Vagina (tissue), 2 donors: ENCODE data around the gene HUNK. TPM values are rescaled to one million over a fixed set of nuclear protein-coding genes. Genes with fewer than 3 reads are reported as not detected.

Experiments
- DNase-seq, 2 donors: peaks; one replicate each; pipeline ENCODE4 v3.0.0-alpha.2; 2017; ENCODE audit errors: extremely low spot score in 2 of 2
- H3K27ac ChIP-seq: fragments of 200-600 bp; sonication (generic); one replicate; pipeline ENCODE4 v1.5.1; 2019
- H3K27me3 ChIP-seq: fragments of 200-600 bp; sonication (generic); one replicate; pipeline ENCODE4 v1.5.1; 2019
- H3K36me3 ChIP-seq, 2 donors: fragments of 200-600 bp; sonication (generic); one replicate each; pipeline ENCODE4 v1.5.1; 2017 to 2019
- H3K4me1 ChIP-seq: fragments of 200-600 bp; sonication (generic); one replicate; pipeline ENCODE4 v1.5.1; 2019
- H3K4me3 ChIP-seq, 2 donors: fragments of 200-600 bp; sonication (generic); 1 replicate in 1 of 2; 2 replicates in 1 of 2; pipeline ENCODE4 v1.5.1; 2016 to 2019
- H3K9me3 ChIP-seq: fragments of 200-600 bp; sonication (generic); one replicate; pipeline ENCODE4 v1.5.1; 2019
- CTCF ChIP-seq, 3 experiments: fragments of 450-650 bp in 2 of 3; fragments of 200-600 bp in 1 of 3; sonication (generic) in 1 of 3; IDR thresholded peaks; one replicate each; pipeline ENCODE4 v1.5.1; 2017 to 2019; ENCODE audit warnings: antibody characterized with exemption in 3 of 3, mild to moderate bottlenecking in 2 of 3, moderate library complexity in 2 of 3
- POLR2A ChIP-seq, 2 donors: fragments of 450-650 bp; IDR thresholded peaks; one replicate each; pipeline ENCODE4 v1.6.1; 2017; ENCODE audit warnings: antibody characterized with exemption in 2 of 2, mild to moderate bottlenecking in 2 of 2, moderate library complexity in 2 of 2
- POLR2AphosphoS5 ChIP-seq, 2 donors: sonication (generic); formaldehyde crosslinking; IDR thresholded peaks; one replicate each; pipeline ENCODE4 v1.9.0; 2017; ENCODE audit warnings: antibody characterized with exemption in 2 of 2, mild to moderate bottlenecking in 2 of 2, low read depth in 1 of 2; ENCODE audit not compliant: insufficient read depth in 1 of 2
- intact Hi-C: fragments of 100-400 bp; cut with DNase I; formaldehyde crosslinking; loops from one replicate; pipeline ENCODE4 v1.15.1; 2023
- total RNA-seq: library from RNA; depleted of rRNA; stranded (reverse); fragments of >200 nt; gene quantifications from one replicate; pipeline ENCODE4 v1.2.3, GENCODE V29; 2016

HUNK gene
- total RNA-seq, 1 donor from 2014 or later, result 0.74 TPM

GRCh38 chr21:31877463-31877957 lies 4.7 kb downstream of the HUNK start:
- no peak for TF ChIP-seq CTCF (IDR thresholded peaks at IDR 0.05)
- no peak for TF ChIP-seq POLR2AphosphoS5 (IDR thresholded peaks at IDR 0.05; ENCODE audit: insufficient read depth in 1 of 2, low read depth in 1 of 2)
- TF ChIP-seq POLR2A (IDR thresholded peaks at IDR 0.05), result no peak
- no peak for DNase-seq
- no peaks in the 10 kb centered on the region for H3K27me3 ChIP-seq
- intact Hi-C loops, result loop anchor here (10.0 kb wide), 1 partner anchor 717 kb away; no protein-coding TSS in a partner anchor
- no peak overlapping the region for H3K4me3 ChIP-seq
- H3K36me3 ChIP-seq, result no peaks in the 10 kb centered on the region
- no peaks in the 10 kb centered on the region for H3K9me3 ChIP-seq
- H3K4me1 ChIP-seq, result no peaks in the 10 kb centered on the region
- no peak overlapping the region for H3K27ac ChIP-seq

- no peaks in the 10 kb centered on the region for H3K4me1 ChIP-seq
- H3K4me3 ChIP-seq, result no peak overlapping the region
- no peaks in the 10 kb centered on the region for H3K9me3 ChIP-seq
- DNase-seq, result no peak
- no peaks in the 10 kb centered on the region for H3K36me3 ChIP-seq
- TF ChIP-seq POLR2A (IDR thresholded peaks at IDR 0.05), result no peak
- TF ChIP-seq POLR2AphosphoS5 (IDR thresholded peaks at IDR 0.05; ENCODE audit: insufficient read depth in 1 of 2, low read depth in 1 of 2), result no peak
- TF ChIP-seq CTCF (IDR thresholded peaks at IDR 0.05), result no peak
- H3K27me3 ChIP-seq, result no peaks in the 10 kb centered on the region
- H3K27ac ChIP-seq, result no peak overlapping the region
- intact Hi-C loops, result loop anchor here (10.0 kb wide), 1 partner anchor 716 kb away; no protein-coding TSS in a partner anchor
These were observed 6.0 kb downstream of the HUNK start for GRCh38 chr21:31878831-31879230.

GRCh38 chr21:31879241-31879650 lies 6.4 kb downstream of the HUNK start:
- no peaks in the 10 kb centered on the region for H3K4me1 ChIP-seq
- TF ChIP-seq POLR2AphosphoS5 (IDR thresholded peaks at IDR 0.05; ENCODE audit: insufficient read depth in 1 of 2, low read depth in 1 of 2) (no peak), POLR2A (IDR thresholded peaks at IDR 0.05) (no peak), CTCF (IDR thresholded peaks at IDR 0.05) (no peak)
- intact Hi-C loops, result loop anchor here (10.0 kb wide), 1 partner anchor 716 kb away; no protein-coding TSS in a partner anchor

GRCh38 chr21:31879911-31880310 lies 7.1 kb downstream of the HUNK start:
- DNase-seq, result no peak
- TF ChIP-seq POLR2A (IDR thresholded peaks at IDR 0.05) (no peak), POLR2AphosphoS5 (IDR thresholded peaks at IDR 0.05; ENCODE audit: insufficient read depth in 1 of 2, low read depth in 1 of 2) (no peak), CTCF (IDR thresholded peaks at IDR 0.05) (no peak)
- intact Hi-C loops, result loop anchor here (10.0 kb wide), 1 partner anchor 715 kb away; no protein-coding TSS in a partner anchor
- H3K9me3 ChIP-seq, result no peaks in the 10 kb centered on the region
- H3K4me3 ChIP-seq, result no peak overlapping the region
- no peak overlapping the region for H3K27ac ChIP-seq
- no peaks in the 10 kb centered on the region for H3K36me3 ChIP-seq
- H3K27me3 ChIP-seq, result no peaks in the 10 kb centered on the region
- H3K4me1 ChIP-seq, result no peaks in the 10 kb centered on the region

More at GRCh38 chr21:31879241-31879650, 6.4 kb downstream of the HUNK start:
- Histone ChIP-seq H3K36me3 (no peaks in the 10 kb centered on the region), H3K4me3 (no peak overlapping the region), H3K9me3 (no peaks in the 10 kb centered on the region), H3K27ac (no peak overlapping the region), H3K27me3 (no peaks in the 10 kb centered on the region)
- no peak for DNase-seq

- TF ChIP-seq CTCF (IDR thresholded peaks at IDR 0.05) (no peak), POLR2A (IDR thresholded peaks at IDR 0.05) (no peak), POLR2AphosphoS5 (IDR thresholded peaks at IDR 0.05; ENCODE audit: insufficient read depth in 1 of 2, low read depth in 1 of 2) (no peak)
- no peaks in the 10 kb centered on the region for H3K36me3 ChIP-seq
- intact Hi-C loops, result no loop called here
These were observed 8.0 kb downstream of the HUNK start for GRCh38 chr21:31880816-31881215.

More at GRCh38 chr21:31880816-31881215, 8.0 kb downstream of the HUNK start:
- H3K4me3 ChIP-seq, result no peak overlapping the region
- H3K27me3 ChIP-seq, result no peaks in the 10 kb centered on the region
- H3K4me1 ChIP-seq, result no peaks in the 10 kb centered on the region
- H3K27ac ChIP-seq, result no peak overlapping the region
- DNase-seq, result no peak
- no peaks in the 10 kb centered on the region for H3K9me3 ChIP-seq
